Measurements from ENCODE around the gene SMARCA5.

Gene SMARCA5

GRCh38 chr4:143489106-143489505 is 24.4 kb upstream of the SMARCA5 start:
- TF ChIP-seq CSDC2 (CRISPR knock-in tag; IDR thresholded peaks at IDR 0.05), result no peak
- TF ChIP-seq GLIS3 (CRISPR knock-in tag; IDR thresholded peaks at IDR 0.05), result no peak
- TF ChIP-seq TCF4 (CRISPR knock-in tag; IDR thresholded peaks at IDR 0.05; ENCODE audit: borderline replicate concordance), result no peak
- TF ChIP-seq RARB (CRISPR knock-in tag; IDR thresholded peaks at IDR 0.05), result no peak
- no peak for TF ChIP-seq ARNTL (CRISPR knock-in tag; IDR thresholded peaks at IDR 0.05; ENCODE audit: borderline replicate concordance, low read depth)
- no peak for TF ChIP-seq BACH2 (CRISPR knock-in tag; IDR thresholded peaks at IDR 0.05; ENCODE audit: borderline replicate concordance)
- ATAC-seq, result no peak

DNA sequence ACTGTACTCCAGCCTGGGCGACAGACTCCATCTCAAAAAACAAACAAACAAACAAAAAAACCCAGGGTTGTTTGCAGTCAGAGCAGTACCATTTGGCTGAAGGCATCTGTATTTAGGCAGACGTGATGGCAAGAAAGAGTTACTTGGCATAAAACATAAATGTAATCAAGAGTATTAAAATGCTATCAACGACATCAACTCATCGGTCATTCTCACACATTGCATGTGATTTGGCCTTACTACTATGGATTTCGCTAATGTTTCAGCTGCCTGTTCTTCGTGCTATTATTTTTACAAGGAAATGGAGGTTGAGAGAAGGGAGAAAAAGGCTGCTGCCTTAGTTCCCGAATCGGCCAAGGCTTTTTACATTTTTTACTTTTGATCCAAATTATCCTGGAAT is 15.5 kb upstream of the SMARCA5 start:
- no peak for ATAC-seq
- TF ChIP-seq ZC3H10 (CRISPR knock-in tag; IDR thresholded peaks at IDR 0.05) (no peak), ESRRG (CRISPR knock-in tag; IDR thresholded peaks at IDR 0.05) (no peak), RARB (CRISPR knock-in tag; IDR thresholded peaks at IDR 0.05) (no peak), SNAI2 (CRISPR knock-in tag; IDR thresholded peaks at IDR 0.05) (no peak), ZFP3 (CRISPR knock-in tag; IDR thresholded peaks at IDR 0.05) (no peak), ZFP30 (CRISPR knock-in tag; IDR thresholded peaks at IDR 0.05) (no peak), OSR1 (CRISPR knock-in tag; IDR thresholded peaks at IDR 0.05) (no peak), GLIS3 (CRISPR knock-in tag; IDR thresholded peaks at IDR 0.05) (no peak), ZNF8 (CRISPR knock-in tag; IDR thresholded peaks at IDR 0.05) (no peak), TOX (CRISPR knock-in tag; IDR thresholded peaks at IDR 0.05; ENCODE audit: borderline replicate concordance) (no peak), TCF4 (CRISPR knock-in tag; IDR thresholded peaks at IDR 0.05; ENCODE audit: borderline replicate concordance) (no peak), CSDC2 (CRISPR knock-in tag; IDR thresholded peaks at IDR 0.05) (no peak), ZNF565 (CRISPR knock-in tag; conservative IDR thresholded peaks at IDR 0.05; ENCODE audit: low read depth) (no peak), BACH2 (CRISPR knock-in tag; IDR thresholded peaks at IDR 0.05; ENCODE audit: borderline replicate concordance) (no peak), PPARA (CRISPR knock-in tag; IDR thresholded peaks at IDR 0.05; ENCODE audit: borderline replicate concordance) (no peak)
- TF ChIP-seq, protein P1, sequence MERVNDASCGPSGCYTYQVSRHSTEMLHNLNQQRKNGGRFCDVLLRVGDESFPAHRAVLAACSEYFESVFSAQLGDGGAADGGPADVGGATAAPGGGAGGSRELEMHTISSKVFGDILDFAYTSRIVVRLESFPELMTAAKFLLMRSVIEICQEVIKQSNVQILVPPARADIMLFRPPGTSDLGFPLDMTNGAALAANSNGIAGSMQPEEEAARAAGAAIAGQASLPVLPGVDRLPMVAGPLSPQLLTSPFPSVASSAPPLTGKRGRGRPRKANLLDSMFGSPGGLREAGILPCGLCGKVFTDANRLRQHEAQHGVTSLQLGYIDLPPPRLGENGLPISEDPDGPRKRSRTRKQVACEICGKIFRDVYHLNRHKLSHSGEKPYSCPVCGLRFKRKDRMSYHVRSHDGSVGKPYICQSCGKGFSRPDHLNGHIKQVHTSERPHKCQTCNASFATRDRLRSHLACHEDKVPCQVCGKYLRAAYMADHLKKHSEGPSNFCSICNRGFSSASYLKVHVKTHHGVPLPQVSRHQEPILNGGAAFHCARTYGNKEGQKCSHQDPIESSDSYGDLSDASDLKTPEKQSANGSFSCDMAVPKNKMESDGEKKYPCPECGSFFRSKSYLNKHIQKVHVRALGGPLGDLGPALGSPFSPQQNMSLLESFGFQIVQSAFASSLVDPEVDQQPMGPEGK (CRISPR knock-in tag; IDR thresholded peaks at IDR 0.05; ENCODE audit: borderline replicate concordance), result no peak
- TF ChIP-seq, protein P2, sequence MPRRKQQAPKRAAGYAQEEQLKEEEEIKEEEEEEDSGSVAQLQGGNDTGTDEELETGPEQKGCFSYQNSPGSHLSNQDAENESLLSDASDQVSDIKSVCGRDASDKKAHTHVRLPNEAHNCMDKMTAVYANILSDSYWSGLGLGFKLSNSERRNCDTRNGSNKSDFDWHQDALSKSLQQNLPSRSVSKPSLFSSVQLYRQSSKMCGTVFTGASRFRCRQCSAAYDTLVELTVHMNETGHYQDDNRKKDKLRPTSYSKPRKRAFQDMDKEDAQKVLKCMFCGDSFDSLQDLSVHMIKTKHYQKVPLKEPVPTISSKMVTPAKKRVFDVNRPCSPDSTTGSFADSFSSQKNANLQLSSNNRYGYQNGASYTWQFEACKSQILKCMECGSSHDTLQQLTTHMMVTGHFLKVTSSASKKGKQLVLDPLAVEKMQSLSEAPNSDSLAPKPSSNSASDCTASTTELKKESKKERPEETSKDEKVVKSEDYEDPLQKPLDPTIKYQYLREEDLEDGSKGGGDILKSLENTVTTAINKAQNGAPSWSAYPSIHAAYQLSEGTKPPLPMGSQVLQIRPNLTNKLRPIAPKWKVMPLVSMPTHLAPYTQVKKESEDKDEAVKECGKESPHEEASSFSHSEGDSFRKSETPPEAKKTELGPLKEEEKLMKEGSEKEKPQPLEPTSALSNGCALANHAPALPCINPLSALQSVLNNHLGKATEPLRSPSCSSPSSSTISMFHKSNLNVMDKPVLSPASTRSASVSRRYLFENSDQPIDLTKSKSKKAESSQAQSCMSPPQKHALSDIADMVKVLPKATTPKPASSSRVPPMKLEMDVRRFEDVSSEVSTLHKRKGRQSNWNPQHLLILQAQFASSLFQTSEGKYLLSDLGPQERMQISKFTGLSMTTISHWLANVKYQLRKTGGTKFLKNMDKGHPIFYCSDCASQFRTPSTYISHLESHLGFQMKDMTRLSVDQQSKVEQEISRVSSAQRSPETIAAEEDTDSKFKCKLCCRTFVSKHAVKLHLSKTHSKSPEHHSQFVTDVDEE (CRISPR knock-in tag; IDR thresholded peaks at IDR 0.05), result no peak
- TF ChIP-seq, protein P3, sequence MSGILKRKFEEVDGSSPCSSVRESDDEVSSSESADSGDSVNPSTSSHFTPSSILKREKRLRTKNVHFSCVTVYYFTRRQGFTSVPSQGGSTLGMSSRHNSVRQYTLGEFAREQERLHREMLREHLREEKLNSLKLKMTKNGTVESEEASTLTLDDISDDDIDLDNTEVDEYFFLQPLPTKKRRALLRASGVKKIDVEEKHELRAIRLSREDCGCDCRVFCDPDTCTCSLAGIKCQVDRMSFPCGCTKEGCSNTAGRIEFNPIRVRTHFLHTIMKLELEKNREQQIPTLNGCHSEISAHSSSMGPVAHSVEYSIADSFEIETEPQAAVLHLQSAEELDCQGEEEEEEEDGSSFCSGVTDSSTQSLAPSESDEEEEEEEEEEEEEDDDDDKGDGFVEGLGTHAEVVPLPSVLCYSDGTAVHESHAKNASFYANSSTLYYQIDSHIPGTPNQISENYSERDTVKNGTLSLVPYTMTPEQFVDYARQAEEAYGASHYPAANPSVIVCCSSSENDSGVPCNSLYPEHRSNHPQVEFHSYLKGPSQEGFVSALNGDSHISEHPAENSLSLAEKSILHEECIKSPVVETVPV (CRISPR knock-in tag; IDR thresholded peaks at IDR 0.05), result no peak
- TF ChIP-seq, protein P4, sequence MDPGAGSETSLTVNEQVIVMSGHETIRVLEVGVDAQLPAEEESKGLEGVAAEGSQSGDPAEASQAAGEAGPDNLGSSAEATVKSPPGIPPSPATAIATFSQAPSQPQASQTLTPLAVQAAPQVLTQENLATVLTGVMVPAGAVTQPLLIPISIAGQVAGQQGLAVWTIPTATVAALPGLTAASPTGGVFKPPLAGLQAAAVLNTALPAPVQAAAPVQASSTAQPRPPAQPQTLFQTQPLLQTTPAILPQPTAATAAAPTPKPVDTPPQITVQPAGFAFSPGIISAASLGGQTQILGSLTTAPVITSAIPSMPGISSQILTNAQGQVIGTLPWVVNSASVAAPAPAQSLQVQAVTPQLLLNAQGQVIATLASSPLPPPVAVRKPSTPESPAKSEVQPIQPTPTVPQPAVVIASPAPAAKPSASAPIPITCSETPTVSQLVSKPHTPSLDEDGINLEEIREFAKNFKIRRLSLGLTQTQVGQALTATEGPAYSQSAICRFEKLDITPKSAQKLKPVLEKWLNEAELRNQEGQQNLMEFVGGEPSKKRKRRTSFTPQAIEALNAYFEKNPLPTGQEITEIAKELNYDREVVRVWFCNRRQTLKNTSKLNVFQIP (CRISPR knock-in tag; IDR thresholded peaks at IDR 0.05; ENCODE audit: borderline replicate concordance, low read depth), result no peak
- TF ChIP-seq, protein P5, sequence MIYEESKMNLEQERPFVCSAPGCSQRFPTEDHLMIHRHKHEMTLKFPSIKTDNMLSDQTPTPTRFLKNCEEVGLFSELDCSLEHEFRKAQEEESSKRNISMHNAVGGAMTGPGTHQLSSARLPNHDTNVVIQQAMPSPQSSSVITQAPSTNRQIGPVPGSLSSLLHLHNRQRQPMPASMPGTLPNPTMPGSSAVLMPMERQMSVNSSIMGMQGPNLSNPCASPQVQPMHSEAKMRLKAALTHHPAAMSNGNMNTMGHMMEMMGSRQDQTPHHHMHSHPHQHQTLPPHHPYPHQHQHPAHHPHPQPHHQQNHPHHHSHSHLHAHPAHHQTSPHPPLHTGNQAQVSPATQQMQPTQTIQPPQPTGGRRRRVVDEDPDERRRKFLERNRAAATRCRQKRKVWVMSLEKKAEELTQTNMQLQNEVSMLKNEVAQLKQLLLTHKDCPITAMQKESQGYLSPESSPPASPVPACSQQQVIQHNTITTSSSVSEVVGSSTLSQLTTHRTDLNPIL (CRISPR knock-in tag; IDR thresholded peaks at IDR 0.05; ENCODE audit: low read depth), result no peak

- TF ChIP-seq TOX (CRISPR knock-in tag; IDR thresholded peaks at IDR 0.05; ENCODE audit: borderline replicate concordance), result no peak
- no peak for TF ChIP-seq SNAI2 (CRISPR knock-in tag; IDR thresholded peaks at IDR 0.05)
- TF ChIP-seq ZFP30 (CRISPR knock-in tag; IDR thresholded peaks at IDR 0.05), result no peak
- no peak for TF ChIP-seq CSDC2 (CRISPR knock-in tag; IDR thresholded peaks at IDR 0.05)
- TF ChIP-seq, protein P4 (CRISPR knock-in tag; IDR thresholded peaks at IDR 0.05; ENCODE audit: borderline replicate concordance, low read depth), result no peak
- no peak for ATAC-seq
Measured at GRCh38 chr4:143502231-143502630, 11.3 kb upstream of the SMARCA5 start.

Measured in SK-N-SH treated with all-trans-retinoic acid at 6 μM for 48 hours (cell line).